ENCODE measurements around the gene RIMS3.

DNA sequence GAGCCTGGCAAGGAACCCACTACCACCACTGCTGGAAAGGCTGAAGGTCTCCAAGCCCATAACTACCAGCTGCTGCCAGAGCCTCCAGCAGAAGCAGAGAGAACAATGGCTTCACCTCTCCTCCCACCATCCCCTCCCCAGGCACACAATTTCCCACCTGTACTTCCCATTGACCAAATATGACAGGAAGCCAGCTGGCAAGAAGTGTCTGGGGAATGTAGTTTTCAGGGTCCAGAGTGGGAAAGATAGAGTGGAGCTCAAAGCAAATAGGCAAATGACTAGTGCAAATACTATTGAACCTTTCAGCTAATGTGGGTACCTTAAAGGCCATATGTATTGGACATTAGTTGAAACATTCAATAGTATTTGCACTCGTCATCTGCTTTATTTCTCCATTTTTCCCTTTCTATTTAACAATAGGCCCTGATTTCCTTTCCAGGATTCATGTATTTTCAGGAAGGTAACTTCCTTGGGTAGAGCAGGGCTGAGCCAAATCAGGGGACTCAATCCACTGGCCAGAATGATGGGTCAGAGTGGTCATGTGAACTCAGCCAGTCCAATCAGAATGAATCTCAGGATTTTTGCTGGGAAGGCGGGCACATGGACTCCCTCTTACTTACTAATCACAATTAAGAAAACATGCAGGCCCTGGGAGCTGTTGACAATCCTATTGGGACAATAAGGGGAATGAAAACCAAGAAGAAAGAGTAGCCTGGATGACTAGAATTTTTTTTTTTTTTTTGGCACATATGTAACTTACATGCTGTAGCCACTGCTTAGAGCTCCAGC, 13.9 kb upstream of the RIMS3 start:
- TF ChIP-seq, protein P1, sequence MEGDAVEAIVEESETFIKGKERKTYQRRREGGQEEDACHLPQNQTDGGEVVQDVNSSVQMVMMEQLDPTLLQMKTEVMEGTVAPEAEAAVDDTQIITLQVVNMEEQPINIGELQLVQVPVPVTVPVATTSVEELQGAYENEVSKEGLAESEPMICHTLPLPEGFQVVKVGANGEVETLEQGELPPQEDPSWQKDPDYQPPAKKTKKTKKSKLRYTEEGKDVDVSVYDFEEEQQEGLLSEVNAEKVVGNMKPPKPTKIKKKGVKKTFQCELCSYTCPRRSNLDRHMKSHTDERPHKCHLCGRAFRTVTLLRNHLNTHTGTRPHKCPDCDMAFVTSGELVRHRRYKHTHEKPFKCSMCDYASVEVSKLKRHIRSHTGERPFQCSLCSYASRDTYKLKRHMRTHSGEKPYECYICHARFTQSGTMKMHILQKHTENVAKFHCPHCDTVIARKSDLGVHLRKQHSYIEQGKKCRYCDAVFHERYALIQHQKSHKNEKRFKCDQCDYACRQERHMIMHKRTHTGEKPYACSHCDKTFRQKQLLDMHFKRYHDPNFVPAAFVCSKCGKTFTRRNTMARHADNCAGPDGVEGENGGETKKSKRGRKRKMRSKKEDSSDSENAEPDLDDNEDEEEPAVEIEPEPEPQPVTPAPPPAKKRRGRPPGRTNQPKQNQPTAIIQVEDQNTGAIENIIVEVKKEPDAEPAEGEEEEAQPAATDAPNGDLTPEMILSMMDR (IDR thresholded peaks at IDR 0.05) = no peak
- TF ChIP-seq EP300 (IDR thresholded peaks at IDR 0.05) (no peak), POLR2A (IDR thresholded peaks at IDR 0.05) (no peak), POLR2AphosphoS5 (IDR thresholded peaks at IDR 0.05) (no peak)
